Kidney glomerular epithelial cell (primary cell): Measurements from ENCODE around the gene TOMM22.

Source experiments
- DNase-seq: peaks from one replicate; lab custom pipeline; 2025; lab: John Stamatoyannopoulos, UW

The TOMM22 gene

DNA sequence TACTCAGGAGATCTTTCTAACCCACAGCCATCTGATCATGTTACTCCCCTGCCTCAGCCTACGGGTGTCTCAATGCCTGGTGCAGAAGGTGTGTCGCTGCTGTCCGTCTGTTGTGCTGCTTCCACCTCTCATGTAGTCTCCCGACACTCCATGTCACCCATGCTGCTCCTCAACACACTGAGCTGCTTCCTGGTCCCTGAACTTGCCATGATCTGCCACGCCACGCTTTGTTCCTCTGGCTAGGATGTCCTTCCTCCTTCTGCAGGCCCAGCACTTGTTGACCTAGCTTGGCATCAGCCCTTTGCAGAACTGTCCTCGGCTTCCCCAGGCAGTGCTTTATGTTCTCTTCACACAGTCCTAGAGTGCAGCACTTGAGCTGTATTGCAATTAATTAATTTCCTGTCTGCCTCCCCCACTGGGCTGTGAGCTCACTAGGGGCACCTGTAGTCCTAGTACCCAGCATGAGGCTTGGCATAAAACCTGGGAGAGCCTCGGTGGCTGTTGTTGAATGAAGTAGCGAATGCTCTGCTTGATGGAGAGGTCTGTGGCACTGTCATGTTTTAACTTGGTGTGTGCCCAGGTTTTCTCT lies 33.5 kb downstream of the TOMM22 start:
- DNase-seq: no peak

DNA sequence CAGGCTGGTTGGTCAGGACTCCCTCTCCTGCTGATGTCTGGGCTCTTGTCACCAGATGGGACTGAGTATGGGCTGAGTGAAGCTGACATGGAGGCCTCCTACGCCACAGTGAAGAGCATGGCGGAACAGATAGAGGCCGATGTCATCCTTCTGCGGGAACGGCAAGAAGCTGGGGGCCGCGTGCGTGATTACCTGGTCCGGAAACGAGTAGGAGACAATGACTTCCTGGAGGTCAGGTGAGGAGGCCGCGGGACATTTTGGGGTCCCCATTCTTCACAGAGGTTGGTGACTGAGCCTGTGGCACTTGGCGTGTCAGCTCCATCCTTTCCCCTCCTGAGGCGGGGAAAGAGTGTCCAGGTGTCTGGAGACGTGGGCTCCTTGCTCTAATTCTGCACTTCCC lies 34.1 kb downstream of the TOMM22 start:
- DNase-seq: no peak

DNA sequence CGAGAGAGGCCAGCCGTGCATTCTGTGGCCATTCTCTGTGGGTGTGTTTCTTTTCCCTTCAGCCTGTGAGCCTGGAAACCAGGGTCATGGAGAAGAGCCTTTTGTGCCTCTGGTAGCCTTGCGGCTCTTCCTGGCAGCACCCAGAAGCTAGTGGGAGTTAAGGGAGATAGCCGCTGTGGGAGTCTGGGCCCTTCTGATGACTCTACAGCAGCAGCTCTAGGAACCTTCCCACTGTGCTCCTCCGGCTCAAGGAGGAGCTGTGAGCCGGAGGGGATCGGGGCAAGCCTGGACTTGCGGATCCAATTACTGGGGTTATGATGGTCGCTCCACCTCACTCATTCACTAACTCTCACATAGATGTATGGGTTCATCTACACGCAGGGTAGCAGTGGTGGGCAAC lies 34.5 kb downstream of the TOMM22 start:
- no peak for DNase-seq

DNA sequence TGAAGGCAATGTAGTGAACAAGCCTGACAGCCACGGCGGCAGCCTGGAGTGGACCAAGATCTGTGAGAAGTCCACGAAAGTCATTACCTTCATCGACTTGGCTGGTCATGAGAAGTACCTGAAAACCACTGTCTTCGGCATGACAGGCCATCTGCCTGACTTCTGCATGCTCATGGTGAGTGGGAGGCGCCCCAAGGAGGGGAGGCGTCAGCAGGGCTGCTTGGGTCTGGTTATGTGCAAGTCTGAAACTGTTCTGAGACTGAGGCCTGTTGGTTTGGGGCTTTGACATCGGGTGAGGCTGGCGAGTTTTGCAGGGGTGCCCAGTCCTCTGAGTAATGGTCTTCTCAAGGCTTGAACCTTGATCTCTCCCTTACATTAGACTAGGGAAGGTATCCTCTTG lies 35.1 kb downstream of the TOMM22 start:
- no peak for DNase-seq

DNA sequence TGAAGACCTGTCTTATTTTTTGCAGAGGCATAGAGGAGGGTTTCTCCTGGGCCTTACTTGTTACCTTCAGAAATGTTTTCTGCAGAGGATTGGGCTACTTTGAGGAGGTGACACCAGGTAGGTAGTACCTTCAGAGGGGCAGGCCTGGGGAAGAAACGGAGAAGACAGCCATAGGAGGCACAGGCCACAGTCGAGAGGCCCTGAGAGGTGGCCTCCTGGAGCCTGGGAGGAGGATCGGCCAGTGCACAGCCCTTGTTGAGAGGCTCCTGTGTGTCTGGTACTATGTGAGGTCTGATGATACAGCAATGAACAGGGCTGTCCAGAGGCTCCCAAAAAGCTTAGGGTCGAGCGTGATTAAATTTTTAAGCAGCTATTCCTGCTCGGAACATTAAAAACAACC lies 35.5 kb downstream of the TOMM22 start:
- DNase-seq: no peak

DNA sequence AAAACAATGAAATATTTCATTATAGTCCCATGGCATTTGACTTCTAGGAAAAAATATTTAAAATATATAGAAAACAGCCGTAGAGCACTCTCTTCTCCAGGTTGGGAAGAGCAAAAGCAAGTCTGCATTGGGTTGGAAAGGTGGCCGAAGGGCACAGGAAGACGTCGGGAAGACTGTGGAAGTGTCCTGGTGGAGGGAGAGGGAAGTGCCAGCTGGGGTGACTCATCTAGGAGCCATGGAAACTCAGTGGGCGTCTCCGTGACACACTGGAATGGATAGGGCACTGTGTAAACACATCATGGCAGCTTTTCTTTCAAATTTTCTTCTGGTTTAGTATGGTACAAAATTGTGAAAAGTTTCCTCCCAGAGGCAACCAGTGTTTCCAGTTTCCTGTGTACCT lies 36.7 kb downstream of the TOMM22 start:
- peak; percentile 89 for DNase-seq

DNA sequence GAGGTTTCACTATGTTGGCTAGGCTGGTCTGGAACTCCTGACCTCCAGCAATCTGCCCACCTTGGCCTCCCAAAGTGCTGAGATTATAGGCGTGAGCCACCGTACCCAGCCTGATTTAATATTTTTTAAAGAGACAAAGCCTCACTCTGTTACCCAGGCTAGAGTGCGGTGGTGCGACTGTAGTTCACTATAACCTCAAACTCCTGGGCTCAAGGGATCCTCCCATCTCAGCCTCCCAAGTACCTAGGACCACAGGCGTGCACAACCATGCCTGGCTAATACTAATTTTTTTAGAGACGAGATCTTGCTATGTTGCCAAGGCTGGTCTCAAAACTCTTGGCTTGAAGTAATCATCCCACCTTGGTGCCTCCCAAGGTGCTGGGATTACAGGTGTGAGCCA lies 37.4 kb downstream of the TOMM22 start:
- DNase-seq: no peak

DNA sequence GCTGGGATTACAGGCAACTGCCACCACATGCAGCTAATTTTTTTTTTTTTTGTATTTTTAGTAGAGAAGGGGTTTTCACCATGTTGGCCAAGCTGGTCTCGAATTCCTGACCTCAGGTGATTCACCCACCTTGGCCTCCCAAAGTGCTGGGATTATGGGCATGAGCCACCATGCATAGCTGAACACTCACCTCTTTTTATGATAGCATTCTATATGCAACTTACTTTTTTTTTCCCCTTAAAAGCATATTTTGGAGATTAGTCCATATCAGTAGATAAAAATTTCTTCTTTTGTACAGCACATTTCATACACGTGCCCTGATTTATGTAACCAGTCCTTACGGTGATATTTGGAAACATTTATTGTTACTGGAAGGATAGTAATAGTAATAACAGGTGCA lies 38.6 kb downstream of the TOMM22 start:
- DNase-seq: no peak

DNA sequence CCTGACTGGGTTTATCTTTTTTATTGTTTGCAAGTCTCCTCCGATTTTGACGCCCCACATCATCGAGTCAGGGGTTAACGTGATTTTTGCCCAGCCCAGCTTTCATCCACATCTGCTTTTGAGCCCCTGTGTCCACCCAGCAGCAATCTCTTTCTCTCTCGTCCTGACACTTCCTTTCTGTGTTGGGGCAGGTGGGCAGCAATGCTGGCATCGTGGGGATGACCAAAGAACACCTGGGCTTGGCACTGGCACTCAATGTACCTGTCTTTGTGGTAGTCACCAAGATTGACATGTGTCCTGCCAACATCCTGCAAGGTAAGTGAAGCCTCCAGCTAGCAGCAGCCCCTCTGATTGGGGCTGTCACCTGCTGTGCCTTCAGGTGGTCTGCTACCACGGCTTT lies 39.8 kb downstream of the TOMM22 start:
- DNase-seq: no peak

DNA sequence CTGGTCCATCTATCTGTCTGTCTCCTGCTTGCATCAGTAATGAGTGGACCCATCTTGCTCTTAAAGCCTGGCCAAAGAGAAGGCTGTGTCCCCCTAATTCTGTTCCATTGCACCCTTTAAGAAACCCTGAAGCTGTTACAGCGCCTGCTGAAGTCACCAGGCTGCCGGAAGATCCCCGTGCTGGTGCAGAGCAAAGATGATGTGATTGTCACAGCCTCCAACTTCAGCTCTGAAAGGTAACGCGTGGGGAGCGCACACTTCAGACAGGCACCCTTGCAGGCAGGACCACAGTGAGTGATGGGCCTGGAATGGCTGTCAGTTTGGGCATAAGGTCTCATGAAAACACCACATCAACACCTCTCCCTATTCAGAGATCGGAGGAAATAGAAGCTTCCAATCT lies 42.4 kb downstream of the TOMM22 start:
- no peak for DNase-seq

DNA sequence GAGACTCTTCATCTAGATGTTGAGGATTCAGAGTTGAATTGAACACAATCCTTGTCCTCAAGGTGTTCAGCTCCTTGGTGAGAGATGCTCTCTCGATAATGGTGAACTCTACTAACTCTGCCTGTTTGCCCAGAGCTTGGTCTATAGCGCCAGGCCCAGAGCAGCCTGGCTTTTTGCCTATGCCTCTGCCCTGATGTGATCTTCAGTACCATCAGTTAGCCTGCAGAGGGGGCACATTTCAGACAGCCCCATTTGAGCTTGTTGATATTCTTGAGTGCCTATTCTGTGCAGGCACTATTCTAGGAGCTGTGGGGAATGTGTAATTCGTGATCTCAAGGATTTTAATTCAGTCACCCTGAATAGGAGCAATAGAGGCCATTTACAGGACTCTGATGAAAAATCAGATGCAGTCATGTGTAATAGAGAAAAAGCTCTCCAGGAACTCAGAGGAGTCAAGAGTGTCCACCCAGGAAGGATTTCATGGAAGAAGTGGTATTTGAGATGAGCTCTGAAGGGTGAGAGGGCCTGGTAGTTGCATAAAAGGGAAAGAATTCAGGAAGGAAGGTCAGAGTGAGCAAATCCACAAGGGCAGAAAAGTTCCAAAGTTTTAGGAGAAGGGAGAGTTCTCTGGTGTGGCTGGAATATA lies 43.3 kb downstream of the TOMM22 start:
- DNase-seq: no peak

DNA sequence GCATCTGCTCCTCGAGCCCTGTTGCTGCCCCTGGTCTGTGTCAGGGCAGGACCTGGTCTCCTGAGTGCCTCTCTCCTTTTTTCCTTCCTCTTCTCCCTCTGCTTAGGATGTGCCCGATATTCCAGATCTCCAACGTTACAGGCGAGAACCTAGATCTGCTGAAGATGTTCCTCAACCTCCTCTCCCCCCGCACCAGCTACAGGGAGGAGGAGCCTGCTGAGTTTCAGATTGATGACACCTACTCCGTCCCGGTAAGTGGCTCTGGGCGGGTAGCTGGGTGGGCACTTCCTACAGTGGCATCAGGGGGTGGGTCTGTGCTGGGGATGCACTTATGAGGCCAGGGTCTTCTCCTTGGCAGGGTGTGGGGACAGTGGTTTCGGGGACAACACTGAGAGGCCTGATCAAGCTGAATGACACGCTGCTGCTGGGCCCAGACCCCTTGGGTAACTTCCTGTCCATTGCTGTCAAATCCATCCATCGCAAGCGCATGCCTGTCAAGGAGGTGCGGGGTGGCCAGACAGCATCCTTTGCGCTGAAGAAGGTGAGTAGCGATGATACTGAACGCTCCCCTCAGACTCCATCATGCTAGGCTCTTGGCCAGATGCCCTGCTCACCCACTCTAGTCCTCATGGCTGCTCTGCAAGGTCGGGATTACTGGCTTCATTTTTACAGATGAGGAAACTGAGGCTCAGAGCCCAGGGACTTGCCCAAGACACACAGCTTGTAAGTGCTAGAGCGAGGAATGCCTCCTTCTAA lies 44.3 kb downstream of the TOMM22 start:
- DNase-seq: no peak

DNA sequence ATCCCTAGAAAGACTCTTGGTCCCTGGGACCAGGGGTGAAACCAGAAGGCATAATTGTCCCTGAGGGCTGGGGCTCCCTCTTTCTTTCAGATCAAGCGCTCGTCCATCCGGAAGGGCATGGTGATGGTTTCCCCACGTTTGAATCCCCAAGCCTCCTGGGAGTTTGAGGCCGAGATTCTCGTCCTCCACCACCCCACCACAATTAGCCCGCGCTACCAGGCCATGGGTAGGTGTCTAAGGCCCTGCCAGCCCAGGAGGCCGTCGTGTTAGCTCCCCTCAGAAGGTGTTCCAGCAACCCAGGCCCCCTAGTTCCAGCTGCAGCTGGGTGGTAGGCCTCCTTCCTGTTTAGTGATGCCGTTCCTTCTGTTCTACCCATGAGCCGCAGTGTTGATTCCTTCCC lies 45.4 kb downstream of the TOMM22 start:
- no peak for DNase-seq

DNA sequence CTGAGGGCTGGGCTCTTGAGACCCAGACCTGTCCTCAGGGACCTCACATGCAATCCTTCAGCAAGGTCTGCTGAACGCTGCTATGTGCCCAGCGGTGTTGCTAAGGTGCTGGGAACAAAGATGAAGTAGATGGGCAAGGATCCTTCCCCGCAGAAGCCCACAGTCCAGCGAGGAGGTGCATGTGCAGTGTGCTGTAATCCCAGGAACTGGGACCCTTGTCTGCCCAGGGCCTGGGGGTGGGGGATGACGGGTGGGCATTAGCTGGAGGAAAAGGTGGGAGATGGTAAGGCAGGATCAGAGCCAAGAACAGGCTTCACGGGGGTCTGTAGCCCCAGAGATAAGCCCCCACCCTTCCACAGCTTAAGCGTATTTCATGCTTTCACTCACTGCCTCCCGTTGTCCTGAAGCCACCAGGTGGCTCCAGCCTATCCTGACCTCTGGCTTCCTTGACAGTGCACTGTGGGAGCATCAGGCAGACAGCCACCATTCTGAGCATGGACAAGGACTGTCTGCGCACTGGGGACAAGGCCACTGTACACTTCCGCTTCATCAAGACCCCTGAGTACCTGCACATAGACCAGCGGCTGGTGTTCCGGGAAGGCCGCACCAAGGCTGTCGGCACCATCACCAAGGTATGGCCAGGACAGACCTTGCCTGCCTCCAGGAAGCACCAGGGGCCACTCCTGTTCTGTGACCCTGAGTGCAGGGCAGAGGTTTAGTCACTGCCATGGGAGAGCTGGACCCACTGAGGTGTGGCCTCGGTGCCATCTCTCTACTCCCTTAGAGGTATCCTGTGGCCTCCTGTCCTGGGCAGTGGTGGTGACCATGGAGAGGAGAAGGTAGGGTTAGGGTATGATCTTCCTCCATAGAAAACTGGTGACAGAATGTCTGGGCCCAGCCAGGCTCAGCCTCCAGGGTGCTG lies 46.0 kb downstream of the TOMM22 start:
- DNase-seq: no peak

DNA sequence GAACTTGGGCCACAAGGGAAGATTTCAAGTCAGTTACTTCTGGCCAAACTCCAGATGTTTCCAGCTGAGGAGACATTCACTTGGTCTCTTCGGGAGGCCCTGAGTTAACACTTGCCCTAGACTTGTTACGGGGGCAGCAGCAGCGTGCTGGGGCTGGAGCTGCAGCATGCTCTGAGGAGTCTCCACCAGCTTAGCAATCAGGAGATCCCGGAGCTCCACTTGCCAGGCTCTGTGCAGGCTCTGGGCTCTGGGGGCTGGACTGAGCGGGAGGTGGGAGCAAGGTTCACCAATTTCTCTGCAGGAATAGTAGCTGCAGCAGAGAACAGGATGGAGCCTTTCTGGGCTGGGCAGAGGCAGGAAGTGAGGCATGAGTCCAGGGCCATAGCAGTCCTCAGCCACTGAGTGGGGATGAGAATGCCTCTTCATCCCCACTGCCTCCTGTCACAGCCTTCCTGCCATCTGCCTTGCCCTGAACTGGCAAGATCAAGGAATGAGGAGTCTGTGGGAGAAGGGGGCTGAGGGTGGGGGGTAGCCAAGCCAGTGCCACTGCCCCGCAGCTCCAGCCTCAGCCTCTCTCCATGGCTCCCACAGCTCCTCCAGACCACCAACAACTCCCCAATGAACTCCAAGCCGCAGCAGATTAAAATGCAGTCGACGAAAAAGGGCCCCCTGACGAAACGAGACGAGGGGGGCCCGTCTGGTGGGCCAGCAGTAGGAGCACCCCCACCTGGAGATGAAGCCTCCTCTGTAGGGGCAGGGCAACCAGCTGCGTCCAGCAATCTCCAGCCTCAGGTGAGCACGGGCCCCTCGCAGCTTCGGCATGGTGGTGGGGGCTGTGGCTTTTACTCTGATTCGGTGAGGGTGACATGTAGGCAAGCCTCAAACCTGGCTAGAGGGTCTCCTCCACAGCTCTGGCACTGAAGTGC lies 47.4 kb downstream of the TOMM22 start:
- no peak for DNase-seq

DNA sequence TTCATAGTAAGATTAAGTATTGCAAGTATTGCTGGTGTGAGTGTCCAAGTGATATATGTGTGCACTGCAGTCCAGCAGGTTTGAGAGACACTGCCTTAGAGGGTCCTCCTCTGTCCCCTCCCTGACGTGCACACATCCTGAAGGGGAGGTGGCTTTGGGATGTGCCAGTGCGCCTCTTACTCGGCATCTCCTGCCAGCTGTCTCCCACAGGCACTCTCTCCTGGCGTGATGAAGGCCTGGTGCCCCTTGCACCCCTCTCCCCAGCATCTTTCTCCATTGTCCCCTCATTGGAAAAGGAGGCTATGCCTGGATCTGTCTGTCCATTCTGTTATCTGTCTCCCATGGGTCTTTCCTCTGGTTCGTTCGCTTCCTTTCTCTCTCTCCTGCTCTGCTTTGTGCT lies 48.2 kb downstream of the TOMM22 start:
- no peak for DNase-seq

DNA sequence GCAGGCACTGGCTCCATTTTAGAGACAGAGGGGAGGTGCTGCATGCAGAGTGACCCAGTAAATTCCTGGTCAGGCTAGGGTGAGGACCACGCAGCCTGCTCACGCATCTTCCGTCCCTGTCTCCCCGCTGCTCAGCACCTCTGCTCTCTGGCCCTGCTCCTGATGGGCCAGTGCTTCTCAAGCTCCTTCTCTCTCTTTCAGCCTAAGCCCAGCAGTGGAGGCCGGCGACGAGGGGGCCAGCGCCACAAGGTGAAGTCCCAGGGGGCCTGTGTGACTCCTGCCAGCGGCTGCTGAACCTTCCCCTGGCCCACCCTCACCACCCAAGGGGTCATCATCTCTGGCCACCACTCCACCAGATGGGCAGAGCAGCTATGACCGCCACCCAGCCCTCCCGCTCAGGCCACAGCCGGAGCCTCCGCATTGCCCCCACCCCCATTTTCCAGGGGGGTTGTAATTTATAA lies 48.7 kb downstream of the TOMM22 start:
- DNase-seq: no peak

DNA sequence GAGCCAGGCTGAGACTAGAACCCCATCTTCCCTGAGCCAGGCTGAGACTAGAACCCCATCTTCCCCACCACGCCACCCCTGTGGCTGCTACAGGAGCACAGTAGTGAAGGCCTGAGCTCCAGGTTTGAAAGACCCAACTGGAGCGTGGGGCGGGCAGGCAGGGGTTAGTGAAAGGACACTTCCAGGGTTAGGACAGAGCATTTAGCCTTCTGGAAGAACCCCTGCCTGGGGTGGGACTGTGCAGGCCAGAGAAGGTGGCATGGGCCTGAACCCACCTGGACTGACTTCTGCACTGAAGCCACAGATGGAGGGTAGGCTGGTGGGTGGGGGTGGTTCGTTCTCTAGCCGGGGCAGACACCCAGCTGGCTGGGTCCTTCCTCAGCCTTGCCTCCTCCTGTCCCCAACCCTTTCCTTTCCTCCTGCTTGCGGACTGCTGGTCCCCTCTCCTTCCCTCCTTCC lies 50.0 kb downstream of the TOMM22 start:
- no peak for DNase-seq

DNA sequence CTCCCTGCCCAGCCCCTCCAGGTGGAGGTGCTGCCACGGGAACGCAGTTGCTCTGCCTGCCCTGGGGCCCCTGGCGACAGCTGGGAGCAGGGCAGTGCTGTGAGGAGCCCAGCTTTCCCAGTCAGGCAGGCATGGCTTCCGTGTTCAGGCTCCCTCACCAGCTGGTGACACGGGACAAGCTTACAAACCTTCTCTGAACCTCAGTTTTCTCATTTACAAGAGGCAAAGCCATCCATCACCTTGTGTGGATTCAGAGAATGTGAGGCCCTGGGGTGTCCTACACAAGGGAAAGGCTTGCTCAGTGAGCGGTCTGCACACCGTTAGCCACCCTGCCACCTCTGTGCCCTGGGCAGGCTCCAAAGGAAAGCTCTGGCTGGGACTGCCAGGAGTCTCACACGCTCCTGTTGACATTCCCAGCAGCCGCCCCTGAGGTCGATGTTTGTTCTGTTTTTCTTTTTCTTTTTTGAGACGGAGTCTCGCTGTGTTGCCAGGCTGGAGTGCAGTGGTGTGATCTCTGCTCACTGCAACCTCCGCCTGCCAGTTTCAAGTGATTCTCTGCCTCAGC lies 50.6 kb downstream of the TOMM22 start:
- no peak for DNase-seq

DNA sequence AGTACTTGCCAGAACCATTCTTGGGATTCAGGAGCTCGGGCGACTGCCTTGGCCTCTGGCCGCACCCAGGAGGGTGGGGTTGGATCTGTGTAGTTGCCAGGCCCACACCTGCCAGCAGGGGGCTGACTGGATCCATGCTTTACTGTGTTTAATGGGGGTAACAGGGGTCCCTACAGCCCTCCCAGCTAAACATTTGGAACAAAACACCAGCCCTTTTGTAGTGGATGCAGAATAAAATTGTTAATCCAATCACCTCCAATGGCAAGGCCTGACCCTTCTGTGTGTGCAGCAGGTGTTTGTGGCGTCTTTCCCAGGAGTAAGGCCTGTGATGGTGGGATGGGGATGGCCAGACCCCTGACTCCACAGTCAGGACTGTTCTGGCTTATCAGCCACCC lies 51.6 kb downstream of the TOMM22 start:
- no peak for DNase-seq
